Type B pancreatic cell (in vitro differentiated cells): ENCODE measurements around the gene DNAI1. TPM values are rescaled to one million over a fixed set of nuclear protein-coding genes. Genes with fewer than 3 reads are reported as not detected.
A peak's percentile ranks its signal among the peaks of the same experiment; 100 is the strongest.

Source experiments
- DNase-seq: peaks from one replicate; pipeline ENCODE4 v3.0.0; 2021; ENCODE audit warnings: mixed read lengths; ENCODE audit not compliant: unreplicated experiment; ENCODE audit errors: extremely low spot score
- H3K27ac Mint-ChIP-seq: 2 replicates; pipeline ENCODE4 v1.8.0; 2021; ENCODE audit warnings: mild to moderate bottlenecking, mixed read lengths
- H3K27me3 Mint-ChIP-seq: 2 replicates; pipeline ENCODE4 v1.8.0; 2021; ENCODE audit warnings: mixed read lengths
- H3K36me3 Mint-ChIP-seq: 2 replicates; pipeline ENCODE4 v1.8.0; 2021; ENCODE audit warnings: mixed read lengths
- H3K4me1 Mint-ChIP-seq: one replicate; pipeline ENCODE4 v1.8.0; 2021; ENCODE audit warnings: mixed read lengths; ENCODE audit not compliant: unreplicated experiment
- H3K4me3 Mint-ChIP-seq: 2 replicates; pipeline ENCODE4 v1.8.0; 2021; ENCODE audit warnings: mild to moderate bottlenecking, mixed read lengths
- H3K9me3 Mint-ChIP-seq: 2 replicates; pipeline ENCODE4 v1.8.0; 2021; ENCODE audit warnings: mixed read lengths
- CTCF ChIP-seq: fragments of 200-600 bp; sonication (generic); conservative IDR thresholded peaks from 2 replicates; pipeline ENCODE4 v1.5.0; 2021; ENCODE audit warnings: antibody characterized with exemption, mild to moderate bottlenecking
- total RNA-seq: library from RNA; stranded (reverse); gene quantifications from 2 replicates; pipeline ENCODE4 v1.2.1, GENCODE V29; 2021; ENCODE audit warnings: low replicate concordance

DNAI1 gene
- total RNA-seq, 1 donor from 2014 or later, result 4.4 TPM

GRCh38 chr9:34443976-34444375, 14.6 kb upstream of the DNAI1 start:
- H3K9me3 Mint-ChIP-seq, result no peaks in the 10 kb centered on the region
- no peak overlapping the region for H3K4me3 Mint-ChIP-seq
- H3K4me1 Mint-ChIP-seq, result peaks cover 16% of the 10 kb centered on the region
- no peaks in the 10 kb centered on the region for H3K36me3 Mint-ChIP-seq
- no peak overlapping the region for H3K27ac Mint-ChIP-seq
- H3K27me3 Mint-ChIP-seq, result no peaks in the 10 kb centered on the region
- no peak for TF ChIP-seq CTCF
- no peak for DNase-seq

GRCh38 chr9:34446468-34446891, 12.1 kb upstream of the DNAI1 start:
- no peak for DNase-seq
- Mint-ChIP-seq H3K4me1 (peaks cover 15% of the 10 kb centered on the region), H3K36me3 (no peaks in the 10 kb centered on the region), H3K4me3 (no peak overlapping the region), H3K9me3 (no peaks in the 10 kb centered on the region), H3K27me3 (no peaks in the 10 kb centered on the region), H3K27ac (no peak overlapping the region)
- no peak for TF ChIP-seq CTCF

- peaks cover 14% of the 10 kb centered on the region for H3K4me1 Mint-ChIP-seq
- no peak overlapping the region for H3K27ac Mint-ChIP-seq
- no peak overlapping the region for H3K4me3 Mint-ChIP-seq
- no peaks in the 10 kb centered on the region for H3K9me3 Mint-ChIP-seq
- no peak for DNase-seq
- H3K27me3 Mint-ChIP-seq, result no peaks in the 10 kb centered on the region
- no peak for TF ChIP-seq CTCF
- H3K36me3 Mint-ChIP-seq, result no peaks in the 10 kb centered on the region
These were observed 11.7 kb upstream of the DNAI1 start for GRCh38 chr9:34446951-34447350.

GRCh38 chr9:34450644-34451043, 8.0 kb upstream of the DNAI1 start:
- Mint-ChIP-seq H3K4me1 (peaks cover 5% of the 10 kb centered on the region), H3K9me3 (no peaks in the 10 kb centered on the region), H3K27ac (peak overlapping the region; percentile 4), H3K27me3 (peaks cover 3% of the 10 kb centered on the region), H3K4me3 (no peak overlapping the region), H3K36me3 (no peaks in the 10 kb centered on the region)
- no peak for DNase-seq
- TF ChIP-seq CTCF, result no peak

GRCh38 chr9:34451135-34451534, 7.5 kb upstream of the DNAI1 start:
- H3K9me3 Mint-ChIP-seq, result no peaks in the 10 kb centered on the region
- H3K4me3 Mint-ChIP-seq, result no peak overlapping the region
- H3K27me3 Mint-ChIP-seq, result peaks cover 4% of the 10 kb centered on the region
- H3K27ac Mint-ChIP-seq, result peak overlapping the region; percentile 4
- H3K36me3 Mint-ChIP-seq, result no peaks in the 10 kb centered on the region
- no peak for TF ChIP-seq CTCF
- peaks cover 5% of the 10 kb centered on the region for H3K4me1 Mint-ChIP-seq
- no peak for DNase-seq

GRCh38 chr9:34451545-34451944, 7.1 kb upstream of the DNAI1 start:
- Mint-ChIP-seq H3K27me3 (peaks cover 8% of the 10 kb centered on the region), H3K36me3 (no peaks in the 10 kb centered on the region), H3K4me1 (peaks cover 5% of the 10 kb centered on the region), H3K4me3 (no peak overlapping the region), H3K27ac (peak overlapping the region; percentile 4), H3K9me3 (no peaks in the 10 kb centered on the region)
- DNase-seq, result no peak
- no peak for TF ChIP-seq CTCF
